ENCODE results near the gene SPTAN1. TPM values are rescaled to one million over a fixed set of nuclear protein-coding genes. Genes with fewer than 3 reads are reported as not detected.

Gene SPTAN1
- polyA plus RNA-seq, 1 experiment = 211 TPM

- Histone ChIP-seq H3K27me3 (ENCODE audit: control insufficient read depth, insufficient read depth, low read length) (no peaks in the 10 kb centered on the region), H3K9me3 (ENCODE audit: control insufficient read depth, insufficient read depth, low read length) (no peaks in the 10 kb centered on the region), H3K27ac (ENCODE audit: low read depth, low read length) (no peak overlapping the region), H3K4me3 (ENCODE audit: low read depth, low read length) (no peak overlapping the region)
- ChIA-PET CTCF (interaction anchor here (1.1 kb wide), 1 partner anchor 26 kb away, joined by 8 read pairs; the partner anchor contains the start of gene PKN3), POLR2A (interaction anchor here (1.0 kb wide), 1 partner anchor 17 kb away, joined by 5 read pairs; no protein-coding TSS in a partner anchor)
- DNase-seq (ENCODE audit: low read depth, low spot score) = no peak
- TF ChIP-seq CTCF (IDR thresholded peaks at IDR 0.05; ENCODE audit: low read depth, low read length) = no peak
Measured at GRCh38 chr9:128675382-128675781, 123.0 kb downstream of the SPTAN1 start.

GRCh38 chr9:128677794-128678193 is 125.4 kb downstream of the SPTAN1 start:
- no peak for DNase-seq (ENCODE audit: low read depth, low spot score)
- H3K27me3 ChIP-seq (ENCODE audit: control insufficient read depth, insufficient read depth, low read length) = no peaks in the 10 kb centered on the region
- H3K27ac ChIP-seq (ENCODE audit: low read depth, low read length) = no peak overlapping the region
- no peak for TF ChIP-seq CTCF (IDR thresholded peaks at IDR 0.05; ENCODE audit: low read depth, low read length)
- POLR2A ChIA-PET = no interaction called here
- CTCF ChIA-PET = interaction anchor here (1.0 kb wide), 1 partner anchor 32 kb away, joined by 4 read pairs; no protein-coding TSS in a partner anchor
- H3K4me3 ChIP-seq (ENCODE audit: low read depth, low read length) = no peak overlapping the region
- H3K9me3 ChIP-seq (ENCODE audit: control insufficient read depth, insufficient read depth, low read length) = no peaks in the 10 kb centered on the region

Small RNAs within 50 kb of the gene (small RNA-seq; reads per million reads assigned to genes)
- not detected for gene RNU7-171P (ENCODE audit: insufficient read length, low read depth)

Other genes starting within 250 kb of the SPTAN1 start
- gene TRUB2, start 230.1 kb upstream of the SPTAN1 start, polyA plus RNA-seq (2011; rRNA removed) = 15.1 and 20.7 TPM in 2 replicates
- 19.0 and 24.8 TPM in 2 replicates for gene COQ4, start 229.7 kb upstream of the SPTAN1 start, polyA plus RNA-seq (2011; rRNA removed)
- gene SLC27A4, start 212.1 kb upstream of the SPTAN1 start, polyA plus RNA-seq (2011; rRNA removed) = 7.7 and 9.4 TPM in 2 replicates
- 44.7 and 65.1 TPM in 2 replicates for gene URM1, start 181.2 kb upstream of the SPTAN1 start, polyA plus RNA-seq (2011; rRNA removed)
- gene CERCAM, start 131.7 kb upstream of the SPTAN1 start, polyA plus RNA-seq (2011; rRNA removed) = 54.9 and 72.1 TPM in 2 replicates
- 16.8 and 19.4 TPM in 2 replicates for gene ODF2, start 96.6 kb upstream of the SPTAN1 start, polyA plus RNA-seq (2011; rRNA removed)
- gene GLE1, start 47.9 kb upstream of the SPTAN1 start, polyA plus RNA-seq (2011; rRNA removed) = 21.6 and 27.3 TPM in 2 replicates
- gene DYNC2I2, start 104.3 kb downstream of the SPTAN1 start, polyA plus RNA-seq (2011; rRNA removed) = 10.9 and 16.7 TPM in 2 replicates
- 193 and 259 TPM in 2 replicates for gene SET, start 136.6 kb downstream of the SPTAN1 start, polyA plus RNA-seq (2011; rRNA removed)
- 1.7 and 2.2 TPM in 2 replicates for gene PKN3, start 149.9 kb downstream of the SPTAN1 start, polyA plus RNA-seq (2011; rRNA removed)
- gene ZDHHC12, start 171.5 kb downstream of the SPTAN1 start, polyA plus RNA-seq (2011; rRNA removed) = 23.2 and 33.7 TPM in 2 replicates
- gene ZER1, start 219.3 kb downstream of the SPTAN1 start, polyA plus RNA-seq (2011; rRNA removed) = 28.0 and 38.4 TPM in 2 replicates
- gene TBC1D13, start 234.7 kb downstream of the SPTAN1 start, polyA plus RNA-seq (2011; rRNA removed) = 25.7 and 27.4 TPM in 2 replicates